HG03520 (cell line): ENCODE measurements around the gene CLDN7.

Experiments used
- ATAC-seq: cut with Tn5 transposase; IDR thresholded peaks from one replicate; pipeline ENCODE4 v1.9.1; 2021; ENCODE audit warnings: mild to moderate bottlenecking, moderate library complexity; ENCODE audit not compliant: unreplicated experiment

CLDN7 gene

GRCh38 chr17:7289256-7290032 is 27.2 kb upstream of the CLDN7 start:
- no peak for ATAC-seq

DNA sequence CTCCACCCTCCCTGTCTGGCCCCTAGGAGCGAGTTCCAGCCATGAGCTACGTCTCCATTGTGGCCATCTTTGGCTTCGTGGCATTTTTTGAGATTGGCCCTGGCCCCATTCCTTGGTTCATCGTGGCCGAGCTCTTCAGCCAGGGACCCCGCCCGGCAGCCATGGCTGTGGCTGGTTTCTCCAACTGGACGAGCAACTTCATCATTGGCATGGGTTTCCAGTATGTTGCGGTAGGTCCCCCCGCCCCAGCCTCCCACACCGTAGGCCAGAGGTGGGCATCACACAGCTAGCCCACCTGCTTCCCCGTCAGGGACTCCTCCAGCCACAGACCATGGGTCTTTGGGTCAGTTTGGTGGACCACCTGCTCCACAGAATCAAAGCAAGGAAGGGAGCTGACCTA is 23.4 kb upstream of the CLDN7 start:
- ATAC-seq, result no peak

GRCh38 chr17:7284911-7285310 is 22.6 kb upstream of the CLDN7 start:
- no peak for ATAC-seq

DNA sequence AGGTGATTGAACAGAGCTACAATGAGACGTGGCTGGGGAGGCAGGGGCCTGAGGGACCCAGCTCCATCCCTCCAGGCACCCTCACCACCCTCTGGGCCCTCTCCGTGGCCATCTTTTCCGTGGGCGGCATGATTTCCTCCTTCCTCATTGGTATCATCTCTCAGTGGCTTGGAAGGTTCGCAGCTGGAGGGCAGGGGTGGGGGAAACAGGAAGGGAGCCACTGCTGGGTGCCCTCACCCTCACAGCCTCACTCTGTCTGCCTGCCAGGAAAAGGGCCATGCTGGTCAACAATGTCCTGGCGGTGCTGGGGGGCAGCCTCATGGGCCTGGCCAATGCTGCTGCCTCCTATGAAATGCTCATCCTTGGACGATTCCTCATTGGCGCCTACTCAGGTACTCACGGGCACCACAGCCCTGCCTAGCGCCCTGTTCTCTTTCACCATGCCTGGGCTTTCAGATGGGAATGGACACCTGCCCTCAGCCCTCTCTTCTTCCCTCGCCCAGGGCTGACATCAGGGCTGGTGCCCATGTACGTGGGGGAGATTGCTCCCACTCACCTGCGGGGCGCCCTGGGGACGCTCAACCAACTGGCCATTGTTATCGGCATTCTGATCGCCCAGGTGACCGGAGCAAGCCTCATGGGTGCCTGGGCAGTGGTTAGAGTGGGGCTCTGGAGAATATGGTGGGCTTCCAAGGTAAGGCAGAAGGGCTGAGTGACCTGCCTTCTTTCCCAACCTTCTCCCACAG is 21.4 kb upstream of the CLDN7 start:
- ATAC-seq, result no peak

DNA sequence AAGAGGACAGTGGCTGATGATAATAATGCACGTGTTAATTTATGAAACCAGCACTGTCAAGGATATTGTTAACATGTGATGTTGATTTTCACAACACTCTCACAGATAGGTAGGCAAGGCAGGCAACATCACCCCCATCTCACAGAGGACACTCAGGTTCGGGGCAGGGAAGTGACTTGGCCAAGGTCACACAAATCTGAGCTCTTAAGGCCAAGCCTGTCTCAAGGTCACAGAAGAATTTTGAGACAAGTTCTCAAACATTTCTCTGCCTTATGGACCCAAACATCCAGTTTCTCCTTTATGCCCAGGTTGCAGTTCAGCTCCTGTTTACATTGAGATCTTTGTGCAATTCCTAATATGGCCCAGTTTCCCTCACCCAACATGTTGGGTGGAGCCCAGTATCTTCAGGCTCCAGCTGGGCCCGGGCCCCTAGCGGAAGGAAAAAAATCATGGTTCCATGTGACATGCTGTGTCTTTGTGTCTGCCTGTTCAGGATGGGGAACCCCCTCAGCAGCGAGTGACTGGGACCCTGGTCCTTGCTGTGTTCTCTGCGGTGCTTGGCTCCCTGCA is 20.6 kb upstream of the CLDN7 start:
- ATAC-seq, result no peak

DNA sequence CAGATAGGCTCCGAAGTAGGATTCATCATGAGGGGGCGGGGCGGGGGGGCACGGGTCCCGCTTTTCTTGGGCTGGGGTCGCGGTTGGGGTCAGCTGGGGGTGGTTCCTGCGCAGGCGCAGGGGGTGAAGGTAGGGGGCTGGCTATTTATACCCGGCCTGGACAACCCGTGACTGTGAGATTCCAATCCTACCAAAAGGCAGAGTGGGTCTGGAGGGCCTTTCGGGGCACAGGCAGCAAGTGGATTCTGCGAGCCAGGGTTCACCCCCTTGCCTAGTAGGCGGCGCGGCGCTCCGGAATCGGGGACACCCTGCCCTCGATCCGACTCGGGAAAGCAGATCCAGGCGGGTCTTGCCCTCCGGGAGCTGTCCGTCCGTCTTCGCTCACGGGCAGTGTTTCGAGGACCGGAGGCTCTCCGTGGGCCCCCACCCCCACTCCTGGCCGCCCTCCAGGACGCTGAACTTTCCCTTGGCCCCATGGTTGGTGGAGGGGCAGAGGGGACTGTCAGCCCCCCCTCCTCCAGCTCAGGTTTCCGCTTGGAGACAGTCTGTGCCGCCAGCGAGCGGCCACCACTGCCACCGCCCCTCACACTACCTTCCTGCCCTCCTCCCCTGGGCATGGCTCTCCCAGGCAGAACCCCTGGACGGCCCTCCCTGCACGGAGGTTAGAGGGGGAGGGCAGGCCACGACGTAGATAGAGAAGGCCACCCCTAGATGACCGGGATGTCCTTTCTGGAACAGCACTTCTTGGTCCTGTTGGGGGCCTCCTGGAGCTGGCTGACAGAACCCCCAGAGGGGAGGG is 19.9 kb upstream of the CLDN7 start:
- no peak for ATAC-seq

DNA sequence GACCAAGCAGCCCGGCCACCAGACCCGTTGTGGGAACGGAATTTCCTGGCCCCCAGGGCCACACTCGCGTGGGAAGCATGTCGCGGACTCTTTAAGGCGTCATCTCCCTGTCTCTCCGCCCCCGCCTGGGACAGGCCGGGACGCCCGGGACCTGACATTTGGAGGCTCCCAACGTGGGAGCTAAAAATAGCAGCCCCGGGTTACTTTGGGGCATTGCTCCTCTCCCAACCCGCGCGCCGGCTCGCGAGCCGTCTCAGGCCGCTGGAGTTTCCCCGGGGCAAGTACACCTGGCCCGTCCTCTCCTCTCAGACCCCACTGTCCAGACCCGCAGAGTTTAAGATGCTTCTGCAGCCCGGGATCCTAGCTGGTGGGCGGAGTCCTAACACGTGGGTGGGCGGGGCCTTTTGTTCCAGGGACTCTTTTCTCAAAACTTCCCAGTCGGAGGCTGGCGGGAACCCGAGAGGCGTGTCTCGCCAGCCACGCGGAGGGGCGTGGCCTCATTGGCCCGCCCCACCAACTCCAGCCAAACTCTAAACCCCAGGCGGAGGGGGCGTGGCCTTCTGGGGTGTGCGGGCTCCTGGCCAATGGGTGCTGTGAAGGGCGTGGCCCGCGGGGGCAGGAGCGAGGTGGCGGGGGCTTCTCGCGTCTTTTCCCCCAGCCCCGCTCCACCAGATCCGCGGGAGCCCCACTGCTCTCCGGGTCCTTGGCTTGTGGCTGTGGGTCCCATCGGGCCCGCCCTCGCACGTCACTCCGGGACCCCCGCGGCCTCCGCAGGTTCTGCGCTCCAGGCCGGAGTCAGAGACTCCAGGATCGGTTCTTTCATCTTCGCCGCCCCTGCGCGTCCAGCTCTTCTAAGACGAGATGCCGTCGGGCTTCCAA is 19.0 kb upstream of the CLDN7 start, which contains the start of gene SLC2A4:
TSS of gene SLC2A4 (plus strand) at position 645 of the 879 bp plus-strand sequence. CDS start at position 862, 217 bp downstream.
- ATAC-seq, result no peak

DNA sequence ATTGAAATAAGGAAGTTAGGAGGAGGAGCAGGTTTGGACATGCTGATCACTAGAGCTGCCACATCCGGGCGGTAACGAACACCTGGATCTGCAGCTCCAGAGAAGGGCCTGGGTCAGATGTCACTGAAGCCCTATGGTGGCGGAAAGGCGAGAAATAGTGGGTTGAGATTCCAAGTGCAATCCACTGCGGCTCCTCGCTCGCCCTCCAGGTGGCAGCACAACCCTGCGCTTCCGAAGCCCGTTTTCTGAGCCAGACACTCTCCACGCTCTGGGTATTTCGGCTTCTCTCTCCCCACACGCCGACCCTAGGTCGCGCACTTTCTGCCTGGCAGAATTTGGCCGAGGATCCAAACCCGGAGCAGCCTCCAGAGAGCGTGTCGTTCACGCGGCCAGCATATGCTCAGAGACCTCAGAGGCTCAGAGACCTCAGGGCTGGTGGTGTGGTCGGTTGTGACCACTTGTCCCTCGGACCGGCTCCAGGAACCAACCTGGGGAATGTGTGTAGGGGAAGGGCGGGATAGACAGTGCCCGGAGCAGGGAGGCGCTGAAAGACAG is 18.3 kb upstream of the CLDN7 start:
- ATAC-seq, result no peak

GRCh38 chr17:7279448-7279847 is 17.2 kb upstream of the CLDN7 start:
- no peak for ATAC-seq

DNA sequence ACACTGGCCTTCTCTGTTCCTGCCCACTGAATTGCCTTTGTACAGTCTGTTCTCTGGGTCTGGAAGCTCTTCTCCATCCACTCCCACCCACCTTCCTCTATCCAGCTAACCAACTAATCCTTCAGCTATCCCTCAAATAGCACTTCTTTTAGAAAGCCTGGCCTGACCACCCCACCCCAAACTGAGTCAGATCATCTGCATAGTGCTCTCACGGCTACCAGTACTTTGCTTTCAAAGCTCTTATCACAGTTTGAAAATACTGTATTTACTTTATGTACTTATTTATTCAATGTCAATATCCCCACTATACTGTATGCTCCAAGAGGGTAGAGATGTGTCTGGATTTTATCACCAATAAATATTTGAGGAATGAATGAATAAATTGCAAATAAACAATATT is 4.5 kb upstream of the CLDN7 start:
- ATAC-seq, result no peak

DNA sequence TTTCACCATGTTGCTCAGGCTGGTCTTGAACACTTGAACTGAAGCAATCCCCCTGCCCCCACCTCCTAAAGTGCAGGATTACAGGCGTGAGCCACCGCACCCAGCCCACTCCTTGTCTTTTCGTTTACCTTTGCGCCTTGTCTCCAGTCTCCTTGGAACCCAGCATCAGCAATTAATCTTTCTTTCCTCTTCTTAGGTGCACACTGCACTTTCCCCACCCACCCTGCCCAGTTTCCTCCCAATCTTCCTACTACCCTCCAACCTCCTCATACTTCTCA is 1.5 kb upstream of the CLDN7 start:
- no peak for ATAC-seq

- no peak for ATAC-seq
These were observed 890 bp upstream of the CLDN7 start for GRCh38 chr17:7262935-7263800.

DNA sequence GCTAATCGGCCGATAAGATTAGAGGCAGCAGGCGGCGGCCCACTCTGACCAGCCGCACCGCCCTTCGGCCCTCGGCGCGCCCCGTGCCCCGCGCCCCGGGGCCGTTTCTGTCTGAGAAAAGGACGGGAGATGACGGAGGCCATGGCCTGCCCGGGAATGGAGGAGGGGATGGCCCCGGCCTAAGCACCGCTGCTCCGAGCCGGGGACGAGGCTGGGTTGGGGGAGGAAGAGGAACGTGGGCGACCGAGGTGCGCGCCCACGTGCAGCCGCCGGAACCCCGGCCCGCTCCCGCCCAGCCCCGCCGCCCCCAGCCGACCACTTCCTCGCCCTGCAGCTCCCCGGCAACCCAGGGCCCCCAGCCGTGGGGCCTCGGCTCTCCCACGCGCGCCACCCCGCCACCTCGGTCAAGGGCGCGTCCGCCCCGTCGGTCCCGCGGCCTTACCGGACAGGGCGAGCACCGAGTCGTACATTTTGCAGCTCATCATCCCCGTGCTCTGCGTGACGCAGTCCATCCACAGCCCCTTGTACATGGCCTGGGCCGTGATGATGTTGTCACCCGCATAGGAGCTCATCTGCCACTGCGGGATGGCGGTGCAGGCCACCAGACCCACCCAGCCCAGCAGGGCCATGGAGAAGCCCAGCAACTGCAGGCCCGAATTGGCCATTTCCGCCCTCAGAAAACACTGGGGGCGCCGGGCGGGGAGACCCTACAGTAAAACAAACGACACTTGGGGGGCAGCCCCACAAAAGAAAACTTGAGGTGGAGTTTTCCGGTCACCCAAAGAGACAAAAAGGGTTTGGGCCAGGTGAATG is 693 bp downstream of the CLDN7 start:
- no peak for ATAC-seq

GRCh38 chr17:7260651-7261378 is 1.5 kb downstream of the CLDN7 start:
- ATAC-seq, result no peak

DNA sequence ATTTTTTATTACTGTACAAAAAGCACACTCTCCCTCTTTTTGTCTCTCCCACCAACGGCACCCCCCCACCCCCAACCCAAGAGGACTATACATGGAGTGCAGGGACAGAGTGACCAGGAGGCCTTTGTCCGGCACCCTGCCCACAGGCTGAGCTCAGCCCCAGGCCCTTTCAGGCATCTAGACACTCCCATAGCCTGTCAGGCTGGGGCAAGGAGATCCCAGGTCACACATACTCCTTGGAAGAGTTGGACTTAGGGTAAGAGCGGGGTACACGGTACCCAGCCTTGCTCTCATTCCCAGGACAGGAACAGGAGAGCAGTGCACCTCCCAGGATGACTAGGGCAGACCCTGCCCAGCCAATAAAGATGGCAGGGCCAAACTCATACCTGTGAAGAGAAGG is 2.1 kb downstream of the CLDN7 start:
- ATAC-seq, result no peak

GRCh38 chr17:7259555-7259889 is 2.8 kb downstream of the CLDN7 start:
- no peak for ATAC-seq

GRCh38 chr17:7258731-7259554 is 3.3 kb downstream of the CLDN7 start:
- no peak for ATAC-seq
